Raji (cell line): Measurements from ENCODE around the gene CXCL10.

Source experiments
- POLR2A ChIP-seq: IDR thresholded peaks from 2 replicates; pipeline ENCODE4 v1.6.1; 2011; ENCODE audit warnings: low read depth, low read length, control low read depth; ENCODE audit not compliant: insufficient read depth

Gene CXCL10

GRCh38 chr4:76002176-76002575, 21.1 kb downstream of the CXCL10 start:
- TF ChIP-seq POLR2A = no peak

DNA sequence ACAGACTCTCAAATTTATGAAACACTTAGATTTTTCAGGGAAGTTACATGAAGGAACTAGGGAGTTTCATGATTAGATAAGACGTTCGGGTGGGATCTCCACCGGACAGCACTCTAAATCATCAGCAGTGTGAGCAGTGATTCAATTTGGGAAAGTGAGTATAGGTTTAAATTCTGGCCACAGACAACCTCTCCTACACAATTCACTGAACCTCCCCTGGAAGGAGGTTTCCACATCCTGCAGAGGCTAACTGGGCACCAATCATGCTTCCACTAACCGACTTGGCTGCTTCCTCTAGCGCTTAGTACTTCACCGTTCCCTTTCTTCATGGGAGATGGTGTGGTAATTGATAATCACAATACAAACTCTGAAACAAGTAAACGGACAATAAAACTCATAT, 21.6 kb downstream of the CXCL10 start:
- no peak for TF ChIP-seq POLR2A

- TF ChIP-seq POLR2A = no peak
Measured at GRCh38 chr4:76000279-76000678, 23.0 kb downstream of the CXCL10 start.

- no peak for TF ChIP-seq POLR2A
Measured at GRCh38 chr4:75997946-75998345, 25.4 kb downstream of the CXCL10 start.

DNA sequence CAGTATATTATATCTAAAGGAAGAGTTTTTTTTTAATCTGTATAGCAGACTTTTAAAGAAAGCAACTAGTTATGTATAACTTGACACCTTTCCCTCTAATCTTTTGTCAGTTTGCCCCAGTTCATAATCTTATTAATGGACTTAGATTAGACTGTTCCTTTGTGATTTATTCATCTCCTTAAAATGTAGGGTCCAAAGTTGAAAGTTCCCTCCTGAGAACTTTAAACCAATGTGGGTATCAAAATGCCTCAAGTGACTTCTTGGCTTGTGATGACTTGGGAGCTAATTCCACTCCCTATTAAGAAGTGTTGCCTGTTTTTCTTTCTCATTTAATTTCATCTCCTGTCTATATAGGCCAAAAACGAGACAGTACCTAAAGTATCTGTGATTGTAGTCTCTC, 26.2 kb downstream of the CXCL10 start:
- TF ChIP-seq POLR2A = no peak

DNA sequence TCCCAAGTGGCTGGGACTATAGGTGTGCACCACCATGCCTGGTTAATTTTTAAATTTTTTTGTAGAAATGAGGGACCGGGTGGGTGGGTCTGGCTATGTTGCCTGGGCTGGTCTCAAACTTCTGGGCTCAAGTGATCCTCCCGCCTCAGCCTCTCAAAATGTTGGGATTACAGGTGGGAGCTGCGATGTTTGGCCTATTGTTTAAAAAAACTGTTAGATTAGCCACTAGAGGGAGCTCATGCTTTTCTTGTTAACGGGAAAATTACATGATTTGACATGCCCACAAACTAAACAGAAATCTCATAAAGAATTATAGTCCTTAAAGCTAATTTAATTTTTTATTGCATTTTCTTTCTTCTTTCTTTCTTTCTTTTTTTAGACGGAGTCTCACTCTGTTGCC, 27.6 kb downstream of the CXCL10 start:
- TF ChIP-seq POLR2A = no peak

DNA sequence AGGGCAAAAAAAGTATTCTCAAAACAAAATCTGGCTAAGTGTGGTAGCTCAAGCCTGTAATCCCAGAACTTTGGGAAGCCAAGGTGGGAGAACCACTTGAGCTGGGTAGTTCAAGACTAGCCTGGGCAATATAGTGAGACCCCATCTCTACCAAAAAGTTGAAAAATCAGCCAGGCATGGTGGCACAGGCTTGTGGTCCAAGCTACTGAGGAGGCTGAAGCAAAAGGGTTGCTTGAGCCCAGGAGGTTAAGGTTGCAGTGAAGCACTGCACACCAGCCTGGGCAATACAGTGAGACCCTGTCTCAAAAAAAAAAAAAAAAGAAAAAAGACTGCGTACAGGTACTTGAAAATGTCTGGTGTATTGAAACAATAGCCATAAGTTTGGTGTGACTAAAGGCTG, 30.8 kb downstream of the CXCL10 start:
- TF ChIP-seq POLR2A = no peak

- TF ChIP-seq POLR2A = no peak
Measured at GRCh38 chr4:75989846-75990528, 33.3 kb downstream of the CXCL10 start.

- no peak for TF ChIP-seq POLR2A
Measured at GRCh38 chr4:75985116-75985515, 38.2 kb downstream of the CXCL10 start.

GRCh38 chr4:75980576-75980975, 42.7 kb downstream of the CXCL10 start:
- no peak for TF ChIP-seq POLR2A

- TF ChIP-seq POLR2A = no peak
Measured at GRCh38 chr4:75976177-75976576, 47.1 kb downstream of the CXCL10 start.

- no peak for TF ChIP-seq POLR2A
Measured at GRCh38 chr4:75973766-75974165, 49.5 kb downstream of the CXCL10 start.
